K562 (cell line): ENCODE data around the gene NEUROD6. TPM values are rescaled to one million over a fixed set of nuclear protein-coding genes. Genes with fewer than 3 reads are reported as not detected.

Experiments used
- CHD7 ChIP-seq: fragments of 200-600 bp; sonication (generic); IDR thresholded peaks from one replicate; pipeline ENCODE4 v1.6.1; 2012; ENCODE audit warnings: mild to moderate bottlenecking, low read depth, low read length, inconsistent platforms
- CSDE1 ChIP-seq, 2 experiments: fragments of 450-650 bp; IDR thresholded peaks; 2 replicates each; pipeline ENCODE4 v1.6.1; 2016; ENCODE audit warnings: mild to moderate bottlenecking in 1 of 2
- KDM4B ChIP-seq, 2 experiments: fragments of 450-650 bp in 1 of 2; sonication (generic) in 1 of 2; IDR thresholded peaks; 2 replicates each; pipeline ENCODE4 v1.6.1; 2016 to 2017; ENCODE audit warnings: borderline replicate concordance in 2 of 2, antibody characterized with exemption in 1 of 2, low read depth in 1 of 2, mild to moderate bottlenecking in 1 of 2
- PHTF2 ChIP-seq: fragments of 250-450 bp; sonication (Bioruptor Pico); IDR thresholded peaks from 2 replicates; pipeline ENCODE4 v1.5.0; 2021; ENCODE audit warnings: mild to moderate bottlenecking
- SREBF1 ChIP-seq: fragments of 150-350 bp; IDR thresholded peaks from 2 replicates; pipeline ENCODE4 v1.6.1; 2014; ENCODE audit warnings: antibody characterized with exemption, low read depth, low read length, borderline replicate concordance
- SUPT5H ChIP-seq: fragments of 450-650 bp; IDR thresholded peaks from 2 replicates; pipeline ENCODE4 v1.6.1; 2016
- TEAD2 ChIP-seq: fragments of 450-650 bp; IDR thresholded peaks from 2 replicates; pipeline ENCODE4 v1.6.1; 2016; ENCODE audit warnings: missing genetic modification characterization, control low read depth, missing compliant biosample characterization
- ZNF165 ChIP-seq: fragments of 250-450 bp; sonication (Bioruptor Pico); IDR thresholded peaks from 2 replicates; pipeline ENCODE4 v1.4.0; 2020; ENCODE audit warnings: borderline replicate concordance
- polyA plus RNA-seq, 8 experiments: library from polyadenylated mRNA; depleted of rRNA in 4 of 8; stranded (reverse) in 5 of 8; unstranded in 3 of 8; fragments of >200 nt; fragmentation: Nextera tagmentation in 2 of 8; fragmentation: Illumina TruSeq in 1 of 8; extraction: Ambion mirVana in 2 of 8; extraction: Trizol in 1 of 8; gene quantifications; 2 replicates each; pipeline versions ENCODE4 v1.2.1 to v1.2.3, GENCODE V29; 2011 to 2014; ENCODE audit warnings: inconsistent platforms in 1 of 8, missing spikeins in 1 of 8
- total RNA-seq, 7 experiments: library from RNA; depleted of rRNA in 6 of 7; stranded (reverse); fragments of >200 nt in 6 of 7; fragmentation: Illumina TruSeq in 2 of 7; extraction: Trizol in 2 of 7; gene quantifications; 2 replicates each; pipeline versions ENCODE4 v1.2.1 to v1.2.3, GENCODE V29; 2011 to 2021; ENCODE audit warnings: low replicate concordance in 1 of 7

Gene NEUROD6
- total and polyA plus RNA-seq, 9 of the 15 experiments (the other 6 are each of a cell fraction or from before 2014, with no cell fraction given) = not detected

GRCh38 chr7:31307972-31308371 is 32.6 kb downstream of the NEUROD6 start (continued):
- TF ChIP-seq KDM4B (IDR thresholded peaks at IDR 0.05; ENCODE audit: borderline replicate concordance in 2 of 2, low read depth in 1 of 2) (no peak), TEAD2 (tag) (no peak), CSDE1 (IDR thresholded peaks at IDR 0.05) (no peak), CHD7 (no peak), SUPT5H (no peak), SREBF1 (no peak), PHTF2 (CRISPR knock-in tag) (no peak), ZNF165 (CRISPR knock-in tag) (no peak)
- TF ChIP-seq, all 486 proteins: peak for 0
